CD4-positive, CD25-positive, alpha-beta regulatory T cell (primary cell): ENCODE data around the gene SLC7A8. TPM values are rescaled to one million over a fixed set of nuclear protein-coding genes. Genes with fewer than 3 reads are reported as not detected.

Experiments
- ATAC-seq, 2 donors: fragments of 150-1000 bp; cut with Tn5 transposase; one replicate each; pipeline ENCODE4 v1.10.0; 2021; ENCODE audit warnings: low read depth in 2 of 2, moderate number of reproducible peaks in 2 of 2, moderate library complexity in 1 of 2
- DNase-seq, 3 donors: peaks; one replicate each; pipeline versions ENCODE4 v3.0.0 to v3.0.0-alpha.2; 2012 to 2022; ENCODE audit warnings: mixed read lengths in 1 of 3
- H3K27ac ChIP-seq: one replicate; pipeline ENCODE4 v1.7.0; 2013; ENCODE audit warnings: mild to moderate bottlenecking, low read length; ENCODE audit not compliant: insufficient read depth, poor library complexity, severe bottlenecking
- H3K27me3 ChIP-seq: one replicate; pipeline ENCODE4 v1.7.0; 2013; ENCODE audit warnings: low read length; ENCODE audit not compliant: control insufficient read depth, insufficient read depth
- H3K36me3 ChIP-seq: one replicate; pipeline ENCODE4 v1.7.0; 2013; ENCODE audit warnings: mild to moderate bottlenecking, low read length, moderate library complexity; ENCODE audit not compliant: control insufficient read depth, insufficient read depth
- H3K4me1 ChIP-seq: 2 replicates; pipeline ENCODE4 v1.7.0; 2013; ENCODE audit warnings: mild to moderate bottlenecking, low read length; ENCODE audit not compliant: insufficient read depth, control insufficient read depth, poor library complexity, severe bottlenecking
- H3K4me3 ChIP-seq: one replicate; pipeline ENCODE4 v1.7.0; 2013; ENCODE audit warnings: low read depth, mild to moderate bottlenecking, low read length, moderate library complexity
- H3K9me3 ChIP-seq, 2 experiments: 1 replicate in 1 of 2; 2 replicates in 1 of 2; pipeline ENCODE4 v1.7.0; 2013; ENCODE audit warnings: low read length in 2 of 2, mild to moderate bottlenecking in 1 of 2, moderate library complexity in 1 of 2; ENCODE audit not compliant: control insufficient read depth in 2 of 2
- H3K27ac Mint-ChIP-seq, 3 donors: one replicate each; pipeline ENCODE4 v1.8.0; 2020 to 2022; ENCODE audit warnings: mild to moderate bottlenecking in 3 of 3, mixed read lengths in 3 of 3, moderate library complexity in 2 of 3
- H3K27me3 Mint-ChIP-seq: one replicate; pipeline ENCODE4 v1.8.0; 2022; ENCODE audit warnings: mild to moderate bottlenecking, mixed read lengths
- H3K36me3 Mint-ChIP-seq: one replicate; pipeline ENCODE4 v1.8.0; 2020; ENCODE audit warnings: mixed read lengths
- H3K4me1 Mint-ChIP-seq, 4 donors: one replicate each; pipeline ENCODE4 v1.8.0; 2020 to 2022; ENCODE audit warnings: mixed read lengths in 4 of 4, mild to moderate bottlenecking in 1 of 4
- H3K4me3 Mint-ChIP-seq, 4 donors: one replicate each; pipeline ENCODE4 v1.8.0; 2020 to 2022; ENCODE audit warnings: mild to moderate bottlenecking in 4 of 4, mixed read lengths in 4 of 4, moderate library complexity in 3 of 4
- H3K9me3 Mint-ChIP-seq, 7 donors: one replicate each; pipeline ENCODE4 v1.8.0; 2020 to 2022; ENCODE audit warnings: mixed read lengths in 7 of 7, mild to moderate bottlenecking in 3 of 7, moderate library complexity in 2 of 7
- polyA plus RNA-seq, 4 donors: library from polyadenylated mRNA; unstranded; fragments of 300-500 nt; fragmentation: Illumina TruSeq; gene quantifications; one replicate each; pipeline ENCODE4 v1.2.3, GENCODE V29; 2021
- total RNA-seq: library from RNA; stranded (reverse); gene quantifications from one replicate; pipeline ENCODE4 v1.2.3, GENCODE V29; 2022

Gene SLC7A8
- total and polyA plus RNA-seq, 5 donors from 2014 or later = 0.48 to 1.8 (median 1.1) TPM; not detected in 1

DNA sequence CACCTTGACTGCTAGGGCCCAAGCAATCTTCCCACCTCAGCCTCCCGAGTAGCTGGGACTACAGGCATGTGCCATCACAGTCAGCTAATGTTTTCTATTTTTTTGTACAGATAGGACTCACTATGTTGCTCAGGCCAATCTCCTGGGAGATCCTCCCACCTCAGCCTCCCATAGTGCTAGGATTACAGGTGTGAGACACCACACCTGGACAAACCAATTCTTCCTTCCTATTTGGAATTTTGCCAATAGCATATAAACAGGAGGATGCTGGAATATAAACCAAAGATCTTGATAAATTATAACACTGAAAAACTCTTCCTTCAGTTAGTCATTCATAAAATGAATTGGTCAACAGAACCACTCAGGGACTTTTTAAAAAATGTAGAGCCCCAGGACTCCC, 96.9 kb downstream of the SLC7A8 start:
- peaks cover 42% of the 10 kb centered on the region for H3K36me3 Mint-ChIP-seq
- H3K4me1 Mint-ChIP-seq = peaks cover 21 to 39% (median 26%) of the 10 kb centered on the region in 4 donors
- no peak overlapping the region for H3K27ac Mint-ChIP-seq
- Histone ChIP-seq H3K36me3 (peaks cover 96% of the 10 kb centered on the region), H3K27me3 (no peaks in the 10 kb centered on the region), H3K4me1 (no peaks in the 10 kb centered on the region), H3K27ac (no peak overlapping the region), H3K4me3 (no peak overlapping the region), H3K9me3 (no peaks in the 10 kb centered on the region)
- no peaks in the 10 kb centered on the region for H3K9me3 Mint-ChIP-seq
- H3K27me3 Mint-ChIP-seq = no peaks in the 10 kb centered on the region
- H3K4me3 Mint-ChIP-seq = no peak overlapping the region
- DNase-seq (no peak), ATAC-seq (no peak)

DNA sequence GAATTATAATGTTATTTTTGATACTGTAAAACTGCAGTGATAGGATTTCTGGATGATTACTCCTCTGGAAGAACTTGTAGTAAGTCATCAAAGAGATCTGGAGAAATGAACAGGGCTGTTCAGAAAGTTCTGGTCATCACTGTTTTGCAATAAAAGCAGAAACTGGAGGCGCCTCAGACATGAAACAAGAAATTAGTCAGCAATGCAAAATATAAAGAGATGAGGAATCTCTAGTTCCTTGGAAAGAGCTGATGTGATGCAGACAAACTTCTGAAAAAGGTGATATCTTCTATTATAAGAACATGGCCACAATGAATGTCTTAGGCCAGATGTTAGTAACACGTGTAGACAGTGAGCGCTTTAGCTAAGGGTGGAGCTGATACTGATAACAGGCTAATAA, 98.0 kb downstream of the SLC7A8 start:
- Mint-ChIP-seq H3K36me3 (peaks cover 50% of the 10 kb centered on the region), H3K4me1 (peaks cover 20 to 37% (median 27%) of the 10 kb centered on the region in 4 donors), H3K27ac (peak overlapping the region in 1 of 3 donors; percentile 33), H3K27me3 (no peaks in the 10 kb centered on the region), H3K9me3 (no peaks in the 10 kb centered on the region), H3K4me3 (no peak overlapping the region)
- Histone ChIP-seq H3K27me3 (no peaks in the 10 kb centered on the region), H3K4me3 (no peak overlapping the region), H3K9me3 (no peaks in the 10 kb centered on the region), H3K4me1 (no peaks in the 10 kb centered on the region), H3K36me3 (peaks cover 96% of the 10 kb centered on the region), H3K27ac (no peak overlapping the region)
- DNase-seq = no peak
- ATAC-seq = no peak

DNA sequence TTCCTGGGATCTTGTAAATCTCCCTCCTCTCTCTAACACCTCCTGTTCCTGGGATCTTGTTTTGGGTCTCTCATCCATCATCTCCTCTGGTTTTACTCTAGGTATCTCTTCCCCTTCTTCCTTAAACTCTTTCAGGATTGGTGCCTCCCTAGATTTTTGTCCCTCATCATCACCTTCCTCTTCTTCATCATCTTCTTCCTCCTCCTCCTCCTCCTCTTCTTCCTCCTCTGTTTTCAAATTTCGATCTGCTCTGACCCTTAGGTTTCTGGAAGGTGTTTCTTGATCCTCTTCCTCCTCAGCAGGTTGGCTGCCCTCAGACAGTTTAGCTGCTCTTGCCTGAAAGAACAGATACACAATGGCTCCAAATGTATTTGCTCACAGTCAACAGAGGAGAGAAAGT, 103.0 kb downstream of the SLC7A8 start:
- Mint-ChIP-seq H3K36me3 (peaks cover 54% of the 10 kb centered on the region), H3K9me3 (no peaks in the 10 kb centered on the region), H3K4me1 (peaks cover 10 to 11% (median 10%) of the 10 kb centered on the region in 4 donors), H3K27me3 (no peaks in the 10 kb centered on the region), H3K27ac (peak overlapping the region in 2 of 3 donors; percentile 73 to 82), H3K4me3 (no peak overlapping the region)
- no peaks in the 10 kb centered on the region for H3K4me1 ChIP-seq
- ATAC-seq = no peak
- H3K27me3 ChIP-seq = no peaks in the 10 kb centered on the region
- H3K9me3 ChIP-seq = no peaks in the 10 kb centered on the region
- no peak for DNase-seq
- no peak overlapping the region for H3K4me3 ChIP-seq
- H3K36me3 ChIP-seq = peaks cover 96% of the 10 kb centered on the region
- no peak overlapping the region for H3K27ac ChIP-seq

DNA sequence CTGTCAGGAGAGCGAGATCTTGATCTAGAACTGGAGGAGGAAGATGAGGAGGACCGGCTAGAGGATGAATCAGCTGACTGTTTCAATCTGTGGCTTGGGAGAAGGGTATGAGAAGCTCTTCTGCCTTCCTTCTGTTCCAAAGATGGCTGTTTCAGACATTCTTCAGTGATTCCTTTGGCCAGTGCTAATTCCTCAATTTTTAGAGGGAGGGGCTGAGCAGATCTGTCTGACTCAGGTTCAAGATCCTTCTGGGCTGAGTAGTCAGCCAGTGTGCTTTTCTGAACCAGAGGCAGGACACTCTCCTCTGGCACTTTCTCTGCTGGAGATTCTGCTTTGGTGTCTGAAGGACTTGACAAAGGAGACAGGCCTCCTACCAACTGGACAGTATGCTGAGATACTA, 103.7 kb downstream of the SLC7A8 start:
- H3K4me1 Mint-ChIP-seq = peaks cover 9 to 11% (median 10%) of the 10 kb centered on the region in 4 donors
- H3K27me3 Mint-ChIP-seq = no peaks in the 10 kb centered on the region
- DNase-seq (no peak), ATAC-seq (no peak)
- H3K4me1 ChIP-seq = no peaks in the 10 kb centered on the region
- no peaks in the 10 kb centered on the region for H3K9me3 ChIP-seq
- no peaks in the 10 kb centered on the region for H3K27me3 ChIP-seq
- H3K36me3 ChIP-seq = peaks cover 96% of the 10 kb centered on the region
- H3K27ac Mint-ChIP-seq = peak overlapping the region in 1 of 3 donors; percentile 70
- no peak overlapping the region for H3K4me3 Mint-ChIP-seq
- no peaks in the 10 kb centered on the region for H3K9me3 Mint-ChIP-seq
- H3K27ac ChIP-seq = no peak overlapping the region
- peaks cover 53% of the 10 kb centered on the region for H3K36me3 Mint-ChIP-seq
- H3K4me3 ChIP-seq = no peak overlapping the region

DNA sequence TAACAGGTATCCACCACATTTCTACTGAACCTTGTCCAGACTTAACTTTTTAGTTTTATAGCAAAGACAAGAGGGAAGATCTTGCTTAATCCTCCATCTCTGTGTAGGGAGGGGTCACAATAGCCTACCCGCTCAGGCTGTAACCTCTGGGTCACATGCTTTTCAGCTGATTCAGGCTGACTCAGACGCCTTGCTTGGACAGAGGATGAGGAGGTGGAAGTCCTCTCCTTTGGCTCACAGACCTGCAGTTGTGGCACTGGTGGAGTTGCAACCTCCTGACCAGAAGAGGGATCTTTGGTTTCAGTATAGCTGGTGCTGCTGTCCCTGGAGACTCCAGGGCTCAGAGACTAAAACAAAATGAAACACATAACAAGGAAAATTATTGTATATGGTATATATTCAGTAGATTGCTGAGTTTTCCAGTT, 104.8 kb downstream of the SLC7A8 start:
- Mint-ChIP-seq H3K36me3 (peaks cover 50% of the 10 kb centered on the region), H3K27me3 (no peaks in the 10 kb centered on the region), H3K9me3 (no peaks in the 10 kb centered on the region), H3K4me1 (peaks cover 9 to 11% (median 10%) of the 10 kb centered on the region in 4 donors), H3K27ac (no peak overlapping the region), H3K4me3 (no peak overlapping the region)
- Histone ChIP-seq H3K36me3 (peaks cover 95% of the 10 kb centered on the region), H3K4me3 (no peak overlapping the region), H3K27ac (no peak overlapping the region), H3K9me3 (no peaks in the 10 kb centered on the region), H3K27me3 (no peaks in the 10 kb centered on the region), H3K4me1 (no peaks in the 10 kb centered on the region)
- ATAC-seq (no peak), DNase-seq (no peak)

DNA sequence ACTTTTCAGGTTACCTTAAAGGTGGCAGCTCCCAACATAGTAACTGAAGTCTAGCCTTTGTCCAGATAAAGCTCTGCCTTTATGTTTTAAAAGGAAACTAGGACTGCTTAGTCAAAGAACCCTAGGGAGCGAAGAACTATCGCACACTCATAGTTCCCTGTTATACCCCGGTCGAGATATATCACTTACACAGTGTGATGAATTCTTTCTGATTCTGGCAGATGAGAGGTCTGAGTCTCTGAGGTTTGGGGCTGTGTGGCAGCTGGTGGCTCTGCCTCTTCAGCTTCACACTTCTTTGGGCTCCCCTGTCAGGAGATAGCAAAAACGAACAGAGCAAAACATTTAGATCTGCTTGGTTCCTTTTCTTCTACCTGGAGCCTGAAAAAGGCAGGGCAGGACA, 105.5 kb downstream of the SLC7A8 start:
- peaks cover 50% of the 10 kb centered on the region for H3K36me3 Mint-ChIP-seq
- H3K27ac ChIP-seq = no peak overlapping the region
- peak overlapping the region in 2 of 3 donors; percentile 14 to 60 for H3K27ac Mint-ChIP-seq

DNA sequence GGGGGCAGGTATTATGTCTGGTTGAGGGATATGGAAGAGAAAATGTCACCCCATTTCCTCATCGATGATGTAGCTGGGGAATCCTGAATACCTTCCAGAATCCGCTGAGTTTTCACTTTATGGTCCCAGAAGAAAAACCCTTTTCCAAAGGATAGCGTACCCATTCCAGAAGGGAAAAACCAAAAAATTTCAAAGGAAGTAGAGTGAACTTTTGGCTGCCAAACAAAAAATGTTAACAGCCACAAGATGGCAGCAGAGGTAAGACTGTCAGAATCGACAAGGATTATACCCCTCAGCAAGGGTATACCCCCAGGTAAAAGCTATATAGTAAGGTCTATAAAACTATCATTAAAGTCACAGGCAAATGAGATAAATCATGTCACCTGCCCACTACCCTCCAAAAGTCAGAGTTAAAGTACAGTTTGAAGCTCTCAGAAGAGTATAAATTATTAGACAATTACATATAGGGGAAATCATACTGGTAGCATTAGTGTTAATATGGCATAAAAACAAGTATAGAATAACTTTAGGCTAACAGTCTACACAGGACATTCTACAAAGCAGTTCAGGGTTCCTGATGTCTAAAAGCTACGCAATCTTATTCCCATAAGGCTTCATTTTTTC, 106.6 kb downstream of the SLC7A8 start:
- peak; percentile 40 to 41 for ATAC-seq
- Mint-ChIP-seq H3K9me3 (no peaks in the 10 kb centered on the region), H3K27me3 (no peaks in the 10 kb centered on the region), H3K4me1 (peaks cover 9 to 17% (median 16%) of the 10 kb centered on the region in 4 donors), H3K27ac (peak overlapping the region in 2 of 3 donors; percentile 5 to 82), H3K36me3 (peaks cover 56% of the 10 kb centered on the region), H3K4me3 (no peak overlapping the region)
- H3K36me3 ChIP-seq = peaks cover 92% of the 10 kb centered on the region
- DNase-seq = peak in 2 of 3 donors; percentile 47 to 49
- H3K4me1 ChIP-seq = peaks cover 2% of the 10 kb centered on the region
- H3K27me3 ChIP-seq = no peaks in the 10 kb centered on the region
- peak overlapping the region; percentile 26 for H3K27ac ChIP-seq
- H3K4me3 ChIP-seq = no peak overlapping the region
- H3K9me3 ChIP-seq = no peaks in the 10 kb centered on the region

More for the DNA sequence above, 105.5 kb downstream of the SLC7A8 start:
- ATAC-seq = no peak
- H3K27me3 ChIP-seq = no peaks in the 10 kb centered on the region
- Mint-ChIP-seq H3K27me3 (no peaks in the 10 kb centered on the region), H3K4me3 (no peak overlapping the region), H3K9me3 (no peaks in the 10 kb centered on the region), H3K4me1 (peaks cover 9 to 11% (median 10%) of the 10 kb centered on the region in 4 donors)
- no peak for DNase-seq
- H3K9me3 ChIP-seq = no peaks in the 10 kb centered on the region
- peaks cover 93% of the 10 kb centered on the region for H3K36me3 ChIP-seq
- H3K4me1 ChIP-seq = no peaks in the 10 kb centered on the region
- no peak overlapping the region for H3K4me3 ChIP-seq
